Neuron (in vitro differentiated cells): ENCODE results near the gene GTF3C5.
"Not testable (repeated sequence)": the region's sequence is repeated elsewhere in the genome, so short reads cannot be mapped to it uniquely, and the experiment has no call there.

Source experiments
- H2AFZ ChIP-seq: one replicate; pipeline ENCODE4 v1.6.1; 2013; ENCODE audit warnings: low read depth, mild to moderate bottlenecking, inconsistent platforms, low read length, moderate library complexity
- H3K27me3 ChIP-seq: one replicate; pipeline ENCODE4 v1.6.1; 2013; ENCODE audit warnings: low read length; ENCODE audit not compliant: insufficient read depth
- H3K36me3 ChIP-seq: one replicate; pipeline ENCODE4 v1.6.1; 2013; ENCODE audit warnings: low read length; ENCODE audit not compliant: insufficient read depth
- H3K4me1 ChIP-seq: one replicate; pipeline ENCODE4 v1.6.1; 2013; ENCODE audit warnings: low read length; ENCODE audit not compliant: insufficient read depth
- H3K4me3 ChIP-seq: 2 replicates; pipeline ENCODE4 v1.5.1; 2013; ENCODE audit warnings: mild to moderate bottlenecking, low read length, moderate library complexity
- H3K9me3 ChIP-seq: one replicate; pipeline ENCODE4 v1.6.1; 2013; ENCODE audit warnings: low read length

The GTF3C5 gene

GRCh38 chr9:133075925-133076630 is 45.3 kb downstream of the GTF3C5 start:
- no peaks in the 10 kb centered on the region for H3K36me3 ChIP-seq
- peaks cover 4% of the 10 kb centered on the region for H3K4me1 ChIP-seq
- no peaks in the 10 kb centered on the region for H3K27me3 ChIP-seq
- no peaks in the 10 kb centered on the region for H3K9me3 ChIP-seq
- H2AFZ ChIP-seq = no peak overlapping the region
- H3K4me3 ChIP-seq = no peak overlapping the region

- Histone ChIP-seq H3K36me3 (no peaks in the 10 kb centered on the region), H3K9me3 (no peaks in the 10 kb centered on the region), H2AFZ (no peak overlapping the region), H3K27me3 (no peaks in the 10 kb centered on the region), H3K4me3 (no peak overlapping the region), H3K4me1 (peaks cover 4% of the 10 kb centered on the region)
Measured at GRCh38 chr9:133076691-133077090, 45.9 kb downstream of the GTF3C5 start.

GRCh38 chr9:133078486-133078885 is 47.7 kb downstream of the GTF3C5 start:
- Histone ChIP-seq H3K27me3 (no peaks in the 10 kb centered on the region), H3K9me3 (no peaks in the 10 kb centered on the region), H2AFZ (no peak overlapping the region), H3K4me3 (no peak overlapping the region), H3K36me3 (no peaks in the 10 kb centered on the region), H3K4me1 (peaks cover 4% of the 10 kb centered on the region)

GRCh38 chr9:133080161-133080560 is 49.4 kb downstream of the GTF3C5 start:
- H3K27me3 ChIP-seq = no peaks in the 10 kb centered on the region
- no peaks in the 10 kb centered on the region for H3K36me3 ChIP-seq
- H3K9me3 ChIP-seq = no peaks in the 10 kb centered on the region
- peaks cover 4% of the 10 kb centered on the region for H3K4me1 ChIP-seq
- H2AFZ ChIP-seq = no peak overlapping the region
- no peak overlapping the region for H3K4me3 ChIP-seq

- H3K4me1 ChIP-seq, H3K4me3 ChIP-seq, H2AFZ ChIP-seq, H3K9me3 ChIP-seq, H3K36me3 ChIP-seq, H3K27me3 ChIP-seq: not testable (repeated sequence)
Measured at GRCh38 chr9:133080786-133081779, 50.3 kb downstream of the GTF3C5 start.

GRCh38 chr9:133081957-133082644 is 51.3 kb downstream of the GTF3C5 start:
- not testable (repeated sequence) for H3K4me3 ChIP-seq, H3K27me3 ChIP-seq, H3K4me1 ChIP-seq, H2AFZ ChIP-seq, H3K9me3 ChIP-seq, H3K36me3 ChIP-seq

- not testable (repeated sequence) for H3K4me3 ChIP-seq, H2AFZ ChIP-seq, H3K4me1 ChIP-seq, H3K27me3 ChIP-seq, H3K9me3 ChIP-seq, H3K36me3 ChIP-seq
Measured at GRCh38 chr9:133083688-133084087, 52.9 kb downstream of the GTF3C5 start.

GRCh38 chr9:133086212-133086860 is 55.5 kb downstream of the GTF3C5 start:
- not testable (repeated sequence) for H3K27me3 ChIP-seq, H3K4me1 ChIP-seq, H2AFZ ChIP-seq, H3K4me3 ChIP-seq, H3K9me3 ChIP-seq, H3K36me3 ChIP-seq

GRCh38 chr9:133086894-133087293 is 56.1 kb downstream of the GTF3C5 start:
- no peaks in the 10 kb centered on the region for H3K4me1 ChIP-seq
- no peak overlapping the region for H3K4me3 ChIP-seq
- no peaks in the 10 kb centered on the region for H3K27me3 ChIP-seq
- no peak overlapping the region for H2AFZ ChIP-seq
- no peaks in the 10 kb centered on the region for H3K36me3 ChIP-seq
- no peaks in the 10 kb centered on the region for H3K9me3 ChIP-seq

GRCh38 chr9:133087429-133088145 is 56.8 kb downstream of the GTF3C5 start:
- Histone ChIP-seq H3K9me3 (no peaks in the 10 kb centered on the region), H3K4me3 (no peak overlapping the region), H3K36me3 (no peaks in the 10 kb centered on the region), H3K27me3 (no peaks in the 10 kb centered on the region), H2AFZ (no peak overlapping the region), H3K4me1 (no peaks in the 10 kb centered on the region)

- H3K4me3 ChIP-seq = no peak overlapping the region
- H3K27me3 ChIP-seq = no peaks in the 10 kb centered on the region
- H2AFZ ChIP-seq = no peak overlapping the region
- no peaks in the 10 kb centered on the region for H3K9me3 ChIP-seq
- H3K4me1 ChIP-seq = no peaks in the 10 kb centered on the region
- H3K36me3 ChIP-seq = no peaks in the 10 kb centered on the region
Measured at GRCh38 chr9:133088146-133088750, 57.5 kb downstream of the GTF3C5 start.

- H3K4me3 ChIP-seq = no peak overlapping the region
Measured at GRCh38 chr9:133088756-133089155, 58.0 kb downstream of the GTF3C5 start.

More at GRCh38 chr9:133088756-133089155, 58.0 kb downstream of the GTF3C5 start:
- H2AFZ ChIP-seq = no peak overlapping the region
- no peaks in the 10 kb centered on the region for H3K36me3 ChIP-seq
- no peaks in the 10 kb centered on the region for H3K27me3 ChIP-seq
- H3K4me1 ChIP-seq = no peaks in the 10 kb centered on the region
- H3K9me3 ChIP-seq = no peaks in the 10 kb centered on the region
